NAMALWA (cell line): Measurements from ENCODE around the gene EGFR.

Source experiments
- DNase-seq: peaks from one replicate; pipeline ENCODE4 v3.0.0-alpha.2; 2015; ENCODE audit warnings: low spot score

Gene EGFR

DNA sequence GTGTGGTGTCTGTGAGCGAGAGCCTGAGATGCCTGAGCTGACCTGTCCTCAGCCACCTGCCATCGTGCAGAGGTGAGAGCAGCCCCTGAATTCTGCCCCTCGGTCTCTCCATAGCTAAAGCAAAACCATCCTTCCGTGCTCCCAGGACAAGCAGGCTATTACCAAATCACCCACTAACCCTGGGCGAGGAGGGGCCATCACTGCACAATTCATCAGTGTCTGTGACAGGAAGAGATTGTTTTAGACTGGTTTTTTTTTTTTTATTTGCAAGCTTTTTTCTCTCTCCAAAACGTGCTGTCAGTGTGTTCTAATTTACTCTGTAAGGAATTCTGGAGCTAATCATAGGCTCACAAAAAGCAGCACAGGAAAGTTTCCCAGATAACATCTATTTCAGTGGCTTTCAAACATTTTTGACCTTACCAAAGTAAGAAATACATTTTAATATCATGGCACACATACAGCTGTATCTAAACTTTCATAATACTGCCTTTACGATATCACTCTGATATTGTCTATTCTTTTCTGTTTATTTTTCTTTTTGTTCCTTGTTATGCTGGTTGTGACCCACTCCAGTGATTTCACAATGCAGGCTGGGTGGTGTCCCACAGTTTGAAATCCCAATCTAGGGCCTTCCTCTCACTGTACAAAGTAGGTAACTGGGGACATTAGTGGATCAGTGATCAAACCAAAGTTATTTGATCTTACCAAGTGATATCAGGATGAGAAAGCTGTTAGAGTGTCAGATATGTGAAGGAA, 62.8 kb downstream of the EGFR start:
- no peak for DNase-seq

DNA sequence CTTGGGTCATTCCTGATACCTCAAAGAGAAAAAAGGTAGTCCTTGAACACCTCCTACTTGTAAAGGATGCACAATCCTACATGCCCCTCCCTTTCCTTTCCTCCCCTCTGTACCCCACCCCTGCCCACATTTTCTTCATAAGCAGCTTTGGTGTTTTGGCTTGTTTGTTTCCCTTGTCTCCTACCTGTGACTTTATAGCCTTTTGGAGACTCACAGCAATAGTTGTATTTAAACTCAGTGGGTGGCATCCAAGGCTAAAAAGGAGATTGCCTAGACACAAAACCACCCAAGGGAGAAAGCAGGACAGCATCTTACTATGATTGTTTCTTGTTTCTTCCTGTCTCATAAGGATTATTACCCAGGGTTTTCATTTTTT, 63.4 kb downstream of the EGFR start:
- no peak for DNase-seq

GRCh38 chr7:55083206-55083605, 64.4 kb downstream of the EGFR start:
- DNase-seq = no peak

DNA sequence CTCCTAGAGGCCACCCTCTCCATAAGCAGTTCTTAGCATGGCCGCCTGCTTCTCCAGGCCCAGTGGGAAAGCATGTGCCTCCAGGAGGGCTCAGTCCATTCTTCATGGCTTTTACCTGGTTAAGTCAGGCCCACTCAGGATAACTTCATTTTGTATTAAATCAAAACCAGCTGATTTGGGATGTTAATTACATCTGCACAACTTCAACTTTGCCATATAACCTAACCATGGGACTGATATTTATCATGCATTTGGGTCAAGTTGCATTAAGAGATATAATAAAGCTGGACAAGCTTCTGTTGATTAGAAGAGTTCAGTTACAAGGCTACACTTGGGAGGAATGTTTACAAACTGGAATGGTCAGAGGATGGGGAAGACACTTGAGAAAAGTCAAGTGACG, 65.5 kb downstream of the EGFR start:
- DNase-seq = no peak

- DNase-seq = peak; percentile 13
Observed at GRCh38 chr7:55085511-55086412, 66.9 kb downstream of the EGFR start.

DNA sequence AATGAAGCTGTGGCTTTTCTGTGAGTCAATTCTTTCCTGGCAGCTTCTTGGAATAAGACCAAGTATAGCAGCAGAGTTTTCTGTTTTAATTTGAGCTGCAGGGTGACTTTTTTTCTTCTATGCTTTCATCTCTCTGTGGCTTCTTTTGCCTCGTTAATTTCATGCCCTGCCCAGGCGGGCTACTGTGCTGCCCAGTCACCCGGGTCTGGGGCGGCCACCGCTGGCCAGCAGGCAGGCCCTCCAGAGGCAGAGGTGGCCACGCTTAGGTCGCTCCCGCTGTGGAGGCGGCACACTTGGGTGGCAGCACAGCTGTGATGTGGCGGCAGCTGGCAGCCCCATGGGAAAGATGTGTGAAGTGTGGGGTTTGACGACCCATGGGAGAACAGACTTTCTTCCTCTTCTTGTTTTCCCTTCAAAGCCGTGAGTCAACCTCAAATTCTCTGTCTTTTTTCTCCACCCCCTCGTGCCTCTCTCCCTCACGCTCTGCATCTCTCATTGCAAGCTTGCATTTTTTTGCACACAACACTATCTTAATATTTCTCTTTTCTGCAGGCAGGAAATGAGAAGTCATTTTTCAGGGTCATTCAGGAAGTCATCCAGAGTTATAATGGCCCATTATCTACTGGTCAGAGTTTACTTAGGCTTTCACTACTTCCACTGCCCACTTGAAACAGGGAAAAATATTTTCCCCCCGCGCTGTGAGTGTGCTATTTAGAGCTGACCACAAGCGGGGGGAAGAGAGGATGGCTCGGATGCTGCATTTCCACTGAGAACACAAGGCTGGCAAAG, 67.8 kb downstream of the EGFR start:
- peak; percentile 85 for DNase-seq

DNA sequence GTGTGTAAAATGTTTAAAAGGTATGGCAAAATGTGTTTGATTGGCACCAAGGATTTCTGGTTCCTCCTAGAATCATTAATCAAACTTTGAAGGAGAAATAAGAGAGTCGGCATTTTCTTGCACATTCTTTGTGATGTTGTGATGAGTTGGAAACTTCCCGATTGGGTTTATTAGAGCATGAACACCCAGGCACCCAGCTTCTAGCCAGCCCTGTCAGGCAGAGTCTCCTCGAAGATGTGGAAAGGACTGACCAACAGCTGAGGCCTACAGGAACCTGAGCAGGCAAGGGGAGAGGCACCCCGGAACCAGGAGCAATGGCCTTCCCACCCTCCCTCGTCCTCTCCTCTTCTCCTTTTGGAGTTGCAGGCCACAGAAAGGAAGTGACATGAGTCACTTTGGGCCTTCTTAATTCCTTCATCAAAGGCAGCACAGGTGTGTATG, 68.7 kb downstream of the EGFR start:
- DNase-seq = no peak

GRCh38 chr7:55088107-55088506, 69.3 kb downstream of the EGFR start:
- DNase-seq = no peak

- no peak for DNase-seq
Observed at GRCh38 chr7:55088620-55089019, 69.8 kb downstream of the EGFR start.

DNA sequence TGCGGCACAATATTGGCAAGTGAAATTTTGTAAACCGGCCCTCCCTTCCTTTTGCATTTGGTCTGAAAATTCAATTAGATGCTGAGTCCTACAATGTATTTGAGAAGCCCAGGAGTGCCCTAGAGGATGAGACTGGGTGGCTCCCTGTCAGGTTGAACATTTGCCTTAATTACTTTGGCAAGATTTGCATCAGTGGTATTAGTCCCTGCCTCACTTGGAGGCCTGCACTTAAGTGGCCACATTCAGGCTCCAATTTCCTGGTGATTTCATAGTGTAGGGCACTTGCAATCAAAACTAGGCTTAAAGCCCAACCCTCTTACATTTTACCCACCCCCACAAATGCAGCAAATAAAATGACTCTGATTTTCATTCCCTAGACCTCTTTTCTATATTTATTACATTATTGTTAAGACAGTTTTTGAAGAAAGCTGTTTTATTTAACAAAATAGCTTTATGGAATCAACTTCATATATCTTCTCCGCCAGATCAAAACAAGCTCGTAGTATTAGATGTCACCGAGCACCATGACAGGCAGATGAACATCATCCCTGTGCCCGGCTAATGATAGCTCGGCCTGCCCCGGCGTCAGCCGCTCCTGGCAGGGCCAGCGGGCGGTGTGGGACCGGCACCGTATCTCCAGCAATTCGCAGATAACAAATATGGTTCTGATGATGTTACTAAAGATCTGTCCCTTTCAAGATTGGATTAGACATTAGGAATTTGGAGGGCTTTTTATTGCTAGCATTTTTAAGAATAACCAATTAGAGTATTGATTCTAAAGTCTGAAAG, 73.6 kb downstream of the EGFR start:
- DNase-seq = no peak

DNA sequence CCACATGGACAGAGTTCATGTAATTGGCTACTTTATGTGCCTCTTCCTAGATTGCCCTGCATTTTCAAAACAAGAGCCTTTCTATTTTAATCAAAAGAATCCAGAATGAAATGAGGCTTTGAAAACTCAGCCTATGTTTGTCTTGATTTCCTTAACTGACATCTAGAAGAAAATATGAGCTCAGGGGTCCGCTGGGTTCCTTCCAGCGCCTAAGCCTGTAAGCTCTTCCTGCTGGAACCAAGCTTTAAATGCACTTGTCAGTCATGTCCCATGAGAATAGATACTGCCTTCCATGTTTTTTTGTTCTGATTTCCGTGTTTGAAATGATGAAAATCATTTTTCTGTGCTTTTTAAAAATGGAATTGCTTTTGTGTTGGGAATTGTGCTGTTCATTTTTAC, 74.2 kb downstream of the EGFR start:
- no peak for DNase-seq

- no peak for DNase-seq
Observed at GRCh38 chr7:55093674-55094073, 74.9 kb downstream of the EGFR start.

GRCh38 chr7:55094092-55094690, 75.4 kb downstream of the EGFR start:
- no peak for DNase-seq

DNA sequence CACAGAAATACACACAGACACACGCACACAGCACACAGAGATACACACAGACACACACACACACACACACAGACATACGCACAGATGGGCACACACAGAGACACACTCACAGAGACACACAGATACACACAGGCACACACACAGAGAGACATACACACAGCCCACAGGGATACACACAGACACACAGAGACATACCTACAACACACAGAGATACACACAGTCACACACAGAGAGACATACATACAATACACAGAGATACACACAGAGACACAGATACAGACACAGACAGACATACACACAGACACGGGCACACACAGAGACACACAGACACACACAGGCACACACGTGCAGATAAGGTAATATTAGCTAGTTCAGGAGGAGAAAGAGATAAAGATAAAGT, 76.9 kb downstream of the EGFR start:
- DNase-seq = no peak

DNA sequence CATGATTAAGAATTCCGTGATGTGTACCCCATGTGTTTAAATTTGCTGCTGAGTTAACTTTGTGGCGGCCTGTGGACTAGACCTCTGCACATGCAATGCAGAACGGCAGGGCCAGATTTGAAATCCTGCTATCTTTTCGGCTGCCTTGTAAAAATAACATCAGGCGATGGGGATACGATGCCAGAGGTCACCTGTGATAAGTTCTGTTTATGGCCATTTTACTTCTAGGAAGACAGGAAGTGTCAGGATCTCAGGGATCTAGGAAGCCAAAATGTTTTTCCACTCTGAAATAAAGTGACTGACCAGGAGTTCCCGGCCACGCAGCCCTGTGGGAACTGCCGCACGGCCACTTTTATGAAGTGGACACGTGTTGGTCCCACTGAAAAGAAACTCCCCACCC, 77.5 kb downstream of the EGFR start:
- no peak for DNase-seq

- no peak for DNase-seq
Observed at GRCh38 chr7:55097100-55097499, 78.3 kb downstream of the EGFR start.

DNA sequence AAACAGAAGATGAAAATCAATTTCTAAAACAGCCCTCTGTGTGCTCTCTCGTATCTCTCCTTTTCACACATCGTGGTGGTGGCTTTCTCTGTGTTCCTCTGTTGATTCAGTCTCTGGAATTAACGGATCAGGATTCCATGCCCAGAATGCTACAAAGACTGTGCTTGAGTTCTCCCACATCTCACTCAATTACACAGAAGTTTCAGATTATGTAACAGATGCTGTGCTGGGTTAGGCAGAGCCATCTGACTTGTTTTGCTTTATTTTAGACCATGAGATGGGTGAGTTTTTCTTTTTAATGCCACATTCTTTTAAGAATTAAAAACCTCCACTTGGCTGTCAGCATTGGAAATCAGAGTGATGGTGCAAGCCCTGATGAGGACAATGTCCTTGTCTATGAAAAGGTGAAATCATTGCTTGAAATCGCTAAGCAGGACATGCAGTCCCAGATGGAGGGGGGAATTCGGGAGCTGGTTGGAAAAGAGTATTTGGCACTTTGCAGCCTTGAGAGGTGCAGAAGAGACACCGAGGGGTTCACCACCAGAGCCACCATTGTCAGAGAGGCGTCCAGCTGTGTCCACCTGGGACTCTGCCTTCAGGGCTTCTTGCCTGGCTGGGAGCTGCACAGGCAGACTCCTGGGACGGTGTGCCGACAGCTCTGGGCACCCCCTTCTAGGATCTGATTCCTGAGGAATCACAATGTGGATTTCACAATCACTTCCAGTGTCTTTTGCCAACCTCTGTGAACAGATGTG, 80.4 kb downstream of the EGFR start:
- no peak for DNase-seq

GRCh38 chr7:55099821-55100543, 81.2 kb downstream of the EGFR start:
- no peak for DNase-seq

GRCh38 chr7:55100544-55101327, 81.9 kb downstream of the EGFR start:
- DNase-seq = no peak
